Nucleus accumbens (tissue), 56 donors: ENCODE measurements around the gene CENPM.
"Not testable (repeated sequence)": the region's sequence is repeated elsewhere in the genome, so short reads cannot be mapped to it uniquely, and the experiment has no call there.

Experiments used
- DNase-seq, 56 donors: peaks; one replicate each; lab custom pipeline; 2025; lab: John Stamatoyannopoulos, UW

The CENPM gene

DNA sequence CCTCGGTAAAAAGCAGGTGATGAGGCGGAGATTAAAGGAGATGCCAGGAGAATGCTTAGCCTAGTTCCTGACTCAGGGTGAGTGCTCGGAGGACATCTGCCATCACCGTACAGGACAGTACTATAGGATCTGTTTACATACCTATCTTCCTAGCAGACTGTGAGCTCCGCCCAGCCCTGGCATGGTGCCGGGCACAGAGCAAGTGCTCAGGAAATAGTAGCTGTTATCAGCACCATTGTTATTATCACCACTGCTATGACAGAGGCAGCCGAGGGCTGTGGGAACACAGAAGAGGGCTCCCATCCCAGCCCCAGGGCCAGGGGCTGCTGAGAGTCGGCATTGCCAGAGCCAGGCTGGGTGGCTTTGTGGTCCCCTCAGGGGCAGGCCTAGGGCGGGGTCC is 21.6 kb upstream of the CENPM start:
- no peak for DNase-seq

GRCh38 chr22:41966607-41967240 is 19.8 kb upstream of the CENPM start:
- peak in 31 of 56 donors; percentile 19 to 78 (median 45) for DNase-seq

DNA sequence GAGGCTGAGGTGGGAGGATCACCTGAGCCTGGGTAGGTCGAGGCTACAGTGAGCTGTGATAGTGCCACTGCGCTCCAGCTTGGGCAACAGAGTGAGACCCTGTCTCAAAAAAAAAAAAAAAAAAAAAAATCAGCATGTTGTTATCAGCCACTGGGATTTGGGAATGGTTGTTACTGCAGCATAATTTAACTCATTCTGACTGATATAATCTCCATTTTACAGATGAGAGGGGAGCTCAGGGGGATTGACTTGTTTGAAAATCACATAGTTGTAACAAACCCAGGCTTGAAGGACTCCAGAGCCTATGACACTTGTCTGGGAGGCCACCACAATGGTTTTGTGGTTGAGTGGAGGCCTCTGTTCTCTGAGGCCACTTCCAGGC is 19.3 kb upstream of the CENPM start:
- no peak for DNase-seq

GRCh38 chr22:41964112-41964491 is 17.1 kb upstream of the CENPM start:
- peak in 5 of 56 donors; percentile 42 to 65 (median 51) for DNase-seq

DNA sequence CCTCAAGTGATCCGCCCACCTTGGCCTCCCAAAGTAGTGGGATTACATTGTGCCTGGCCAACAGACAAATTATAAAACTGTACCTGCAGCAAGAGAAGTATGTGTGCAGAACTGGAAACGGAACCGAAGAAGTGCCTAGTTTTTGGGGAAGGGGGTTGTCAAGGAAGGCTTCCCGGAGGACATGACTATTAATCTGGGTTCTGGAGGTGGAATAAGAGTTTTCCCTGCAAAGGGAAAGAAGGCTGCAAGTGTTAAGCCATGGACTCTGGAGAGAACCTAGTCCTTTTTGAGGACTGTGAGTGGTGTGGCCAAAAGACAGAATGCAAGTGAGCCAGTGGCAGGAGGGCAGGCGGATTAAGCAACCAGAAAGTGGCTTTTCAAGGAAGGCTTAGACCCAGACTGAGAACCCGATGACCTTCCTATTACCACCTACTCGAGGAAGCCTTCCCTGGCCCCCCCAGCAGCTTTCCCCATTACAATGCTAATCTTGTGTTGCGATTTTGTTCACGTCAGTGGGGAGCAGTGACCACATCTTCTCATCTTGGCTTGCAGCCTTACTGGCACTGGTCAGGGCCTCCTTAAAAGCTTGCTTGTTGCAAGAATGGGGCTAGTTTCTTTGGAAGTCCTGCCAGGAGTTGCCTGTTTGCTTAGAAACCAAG is 16.6 kb upstream of the CENPM start:
- DNase-seq: peak in 45 of 56 donors; percentile 17 to 87 (median 48)

- DNase-seq: no peak
These were observed 11.1 kb upstream of the CENPM start for GRCh38 chr22:41957941-41958556.

- DNase-seq: peak in 1 of 56 donors; percentile 43
These were observed 5.8 kb upstream of the CENPM start for GRCh38 chr22:41952713-41953112.

DNA sequence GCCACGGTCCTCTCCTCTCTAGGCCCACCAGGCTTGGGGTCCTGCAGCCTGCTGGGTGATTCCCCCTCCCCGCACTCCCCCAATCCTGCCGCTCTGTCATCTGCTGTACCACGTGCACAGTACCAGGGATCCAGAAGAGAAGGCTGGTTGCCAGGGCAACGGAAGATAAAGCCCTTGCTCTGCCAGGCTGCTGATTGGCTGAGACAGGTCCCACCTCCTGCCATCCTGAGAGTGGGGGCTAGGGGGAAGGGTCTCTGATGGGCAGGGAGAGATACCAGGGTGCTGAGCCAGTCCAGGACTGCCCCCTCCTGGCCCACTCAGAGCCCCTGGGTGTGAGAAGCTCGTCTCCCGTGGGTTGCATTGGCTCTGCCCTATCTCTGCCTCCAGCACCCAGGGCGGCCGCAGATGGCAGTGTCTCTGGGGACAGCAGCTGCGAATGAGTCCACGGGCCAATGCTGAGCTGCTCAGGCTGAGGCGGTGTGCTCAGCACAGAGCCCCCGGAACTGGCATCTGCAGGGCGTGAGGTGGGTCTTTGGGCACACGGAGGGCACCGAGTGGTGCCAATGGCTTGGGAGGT is 5.0 kb upstream of the CENPM start, which contains the start of gene SMIM45:
Gene SMIM45 (plus strand): TSS at position 253 of the 577 bp plus-strand sequence.
- peak; percentile 18 to 97 (median 83) for DNase-seq

GRCh38 chr22:41949297-41949965 is 2.5 kb upstream of the CENPM start:
- DNase-seq: no peak

DNA sequence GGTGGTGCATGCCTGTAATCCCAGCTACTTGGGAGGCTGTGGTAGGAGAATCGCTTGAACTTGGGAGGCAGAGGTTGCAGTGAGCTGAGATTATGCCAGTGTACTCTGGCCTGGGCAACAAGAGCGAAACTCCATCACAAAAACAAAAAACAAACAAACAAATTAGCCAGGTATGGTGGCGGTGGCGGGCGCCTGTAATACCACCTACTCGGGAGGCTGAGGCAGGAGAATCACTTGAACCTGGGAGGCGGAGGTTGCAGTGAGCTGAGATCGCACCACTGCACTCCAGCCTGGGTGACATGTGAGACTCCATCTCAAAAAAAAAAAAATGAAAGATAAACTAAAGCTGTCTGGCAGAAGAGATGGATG is 2.0 kb upstream of the CENPM start:
- DNase-seq: not testable (repeated sequence)

DNA sequence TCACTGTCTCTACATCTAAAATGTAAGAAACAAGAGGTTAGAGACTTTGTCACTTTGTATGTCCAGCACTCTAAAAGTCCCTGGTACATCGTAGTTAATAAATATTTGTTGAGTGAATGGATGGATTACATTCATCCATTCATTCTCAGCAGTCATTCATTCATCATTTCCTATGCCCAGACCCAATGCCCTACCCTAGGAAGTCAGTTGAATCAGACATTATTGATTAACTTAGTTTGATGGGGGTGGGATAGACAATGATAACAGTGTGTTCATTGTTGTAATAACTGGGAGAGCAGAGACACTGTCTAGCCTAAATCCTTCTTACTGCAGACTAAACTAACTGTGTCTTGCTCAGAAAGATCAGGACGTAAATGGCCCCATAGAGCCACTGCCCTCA is 1.2 kb upstream of the CENPM start:
- no peak for DNase-seq

DNA sequence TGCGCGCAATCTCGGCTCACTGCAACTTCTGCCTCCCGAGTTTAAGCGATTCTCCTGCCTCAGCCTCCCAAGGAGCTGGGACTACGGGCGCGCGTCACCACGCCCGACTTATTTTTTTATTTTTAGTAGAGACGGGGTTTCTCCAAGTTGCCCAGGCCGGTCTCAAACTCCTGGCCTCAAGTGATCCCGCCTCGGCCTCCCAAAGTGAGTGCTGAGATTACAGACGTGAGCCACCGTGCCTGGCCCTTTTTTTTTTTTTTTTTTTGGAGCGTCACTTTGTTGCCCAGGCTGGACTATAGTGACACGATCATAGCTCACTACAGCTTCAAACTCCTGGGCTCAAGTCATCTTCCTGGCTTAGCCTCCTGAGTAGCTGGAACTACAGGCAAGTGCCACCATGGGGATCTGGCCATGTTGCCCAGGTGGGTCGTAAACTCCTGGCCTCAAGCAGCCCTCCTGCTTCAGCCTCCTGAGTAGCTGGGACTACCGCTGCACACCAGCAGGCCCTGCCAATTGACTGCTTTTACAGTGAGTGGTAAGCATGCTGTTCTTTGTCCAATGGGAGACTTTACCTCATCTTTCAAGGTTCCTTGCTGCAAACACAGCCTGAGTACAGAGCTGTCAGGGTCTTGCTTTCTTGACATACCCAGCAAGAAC is 600 bp upstream of the CENPM start:
- DNase-seq: no peak

DNA sequence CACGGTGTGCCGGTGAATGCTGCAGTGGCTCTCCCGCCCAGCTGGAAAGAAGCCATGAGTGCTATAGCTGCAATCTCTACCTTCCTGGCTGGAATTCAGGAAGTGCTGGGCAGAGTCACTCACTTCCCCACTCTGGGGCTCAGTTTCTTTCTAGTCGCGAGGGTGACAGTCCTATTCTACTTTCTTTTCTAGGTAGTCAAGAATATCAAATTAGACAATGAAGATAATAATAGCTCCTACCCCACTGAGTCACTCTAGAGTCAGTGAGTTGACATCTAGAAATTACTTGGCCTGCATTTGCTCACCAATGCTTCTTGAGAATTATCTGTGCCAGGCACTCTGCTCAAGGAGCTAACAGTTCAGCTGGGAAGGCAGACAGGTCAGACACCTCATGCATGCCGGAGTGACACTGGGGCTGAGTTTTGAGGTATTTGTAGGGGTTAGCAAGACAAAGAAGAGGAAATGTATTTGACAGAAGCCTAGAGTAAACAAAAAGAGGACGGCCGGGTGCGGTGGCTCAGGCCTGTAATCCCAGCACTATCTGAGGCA is 3.2 kb downstream of the CENPM start:
- peak in 4 of 56 donors; percentile 9 to 44 (median 16) for DNase-seq

DNA sequence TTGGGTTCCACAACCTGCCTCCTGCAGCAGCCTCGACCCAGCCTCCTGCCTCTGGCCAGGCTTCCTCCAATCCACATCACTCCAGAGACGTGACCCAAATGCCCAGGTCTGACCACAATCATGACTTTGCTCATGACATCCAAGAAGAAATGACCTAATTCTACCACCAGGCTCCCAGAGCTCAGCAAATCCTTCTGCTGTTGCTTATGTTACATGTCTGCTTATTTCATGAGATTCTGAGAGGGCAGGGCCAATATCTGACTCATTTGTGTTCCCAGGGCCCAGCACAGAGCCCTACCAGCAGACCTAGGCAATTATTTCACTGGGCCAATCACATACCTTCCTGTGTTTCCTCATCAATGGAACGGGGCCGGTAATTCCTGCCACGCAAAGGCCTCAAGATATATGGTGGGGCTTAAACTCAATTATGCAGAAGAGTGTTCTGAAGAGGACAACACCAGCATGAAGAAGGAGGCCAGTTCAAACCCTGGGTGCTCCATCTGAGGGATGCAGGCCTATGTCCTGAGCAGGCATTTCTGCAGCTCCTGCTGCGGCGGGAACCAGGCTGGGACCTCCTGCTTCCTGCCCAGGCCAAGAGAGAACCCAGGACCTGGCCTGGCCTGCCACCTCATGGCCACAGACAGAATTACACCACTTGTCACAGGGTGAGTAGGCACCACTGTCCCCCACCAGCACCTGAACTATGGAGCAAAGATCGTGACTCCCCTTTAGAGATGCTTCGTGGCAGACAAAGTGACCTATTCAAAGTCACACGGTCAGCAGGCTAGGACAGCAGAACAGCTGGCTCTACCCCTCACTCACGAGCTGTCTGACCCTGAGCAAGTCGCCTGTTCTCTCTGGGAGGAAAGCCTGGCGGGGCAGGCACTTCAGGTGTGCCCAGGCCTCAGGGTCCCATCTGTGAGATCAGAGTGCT is 5.9 kb downstream of the CENPM start:
- peak in 55 of 56 donors; percentile 26 to 93 (median 73) for DNase-seq

GRCh38 chr22:41939981-41940831 is 6.7 kb downstream of the CENPM start:
- DNase-seq: peak in 26 of 56 donors; percentile 11 to 62 (median 35)

- no peak for DNase-seq
These were observed 10.1 kb downstream of the CENPM start for GRCh38 chr22:41936894-41937169.

GRCh38 chr22:41935509-41935908 is 11.4 kb downstream of the CENPM start:
- no peak for DNase-seq

DNA sequence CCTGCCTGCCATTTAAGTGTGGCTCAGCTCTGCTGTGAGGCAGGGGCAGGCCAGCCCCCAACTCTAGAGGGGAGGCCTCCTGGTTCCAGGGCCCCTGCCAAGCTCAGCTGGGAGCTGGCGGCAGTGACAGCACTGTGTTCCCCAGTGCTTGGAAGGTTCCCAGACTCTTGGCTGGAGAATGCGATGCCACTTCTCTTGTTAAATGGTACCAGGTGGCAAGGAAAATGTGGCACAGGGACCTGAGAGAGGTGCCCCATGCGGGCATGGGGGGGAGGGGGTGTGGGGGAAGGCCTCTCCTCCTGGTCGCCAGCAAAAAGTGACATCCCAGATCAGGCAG is 12.0 kb downstream of the CENPM start:
- peak in 6 of 56 donors; percentile 7 to 52 (median 17) for DNase-seq
